Left ventricle myocardium superior (tissue), 1 donor: ENCODE measurements around the gene GAREM1. TPM values are rescaled to one million over a fixed set of nuclear protein-coding genes. Genes with fewer than 3 reads are reported as not detected.
"Not testable (repeated sequence)": the region's sequence is repeated elsewhere in the genome, so short reads cannot be mapped to it uniquely, and the experiment has no call there.

Source experiments
- ATAC-seq: fragments of 200-7000 bp; cut with Tn5 transposase; one replicate; pipeline ENCODE4 v1.9.1; 2020; ENCODE audit warnings: mild to moderate bottlenecking, moderate library complexity
- DNase-seq: peaks from one replicate; pipeline ENCODE4 v3.0.0-alpha.2; 2020
- intact Hi-C: fragments of 100-400 bp; cut with micrococcal nuclease; formaldehyde crosslinking; loops from one replicate; pipeline ENCODE4 v1.11.0; 2022
- total RNA-seq: library from RNA; stranded (reverse); fragmentation: NEBNext Ultra II Directional; extraction: Animal tissue kit (Norgen Biotek cat#: 25700); gene quantifications from one replicate; pipeline ENCODE4 v1.2.1, GENCODE V29; 2021
- donor health status: DM: no; HTN: yes; CAD: no; lungs with severe emphysema.

GAREM1 gene
- total RNA-seq, 1 donor from 2014 or later = 20.8 TPM

- peak; percentile 81 for ATAC-seq
- intact Hi-C loops = loop anchor here (10.0 kb wide), 1 partner anchor 115 kb away; no protein-coding TSS in a partner anchor
- peak; percentile 40 for DNase-seq
Measured at GRCh38 chr18:32349728-32350395, 120.8 kb downstream of the GAREM1 start.

GRCh38 chr18:32346671-32347070 is 124.0 kb downstream of the GAREM1 start:
- DNase-seq (no peak), ATAC-seq (peak; percentile 60)
- intact Hi-C loops = no loop called here

- DNase-seq (peak; percentile 30), ATAC-seq (no peak)
- intact Hi-C loops = no loop called here
Measured at GRCh38 chr18:32343634-32344033, 127.0 kb downstream of the GAREM1 start.

- DNase-seq, intact Hi-C loops, ATAC-seq: not testable (repeated sequence)
Measured at GRCh38 chr18:32341112-32341511, 129.6 kb downstream of the GAREM1 start.

- ATAC-seq (no peak), DNase-seq (no peak)
- intact Hi-C loops = no loop called here
Measured at GRCh38 chr18:32339045-32339444, 131.6 kb downstream of the GAREM1 start.

DNA sequence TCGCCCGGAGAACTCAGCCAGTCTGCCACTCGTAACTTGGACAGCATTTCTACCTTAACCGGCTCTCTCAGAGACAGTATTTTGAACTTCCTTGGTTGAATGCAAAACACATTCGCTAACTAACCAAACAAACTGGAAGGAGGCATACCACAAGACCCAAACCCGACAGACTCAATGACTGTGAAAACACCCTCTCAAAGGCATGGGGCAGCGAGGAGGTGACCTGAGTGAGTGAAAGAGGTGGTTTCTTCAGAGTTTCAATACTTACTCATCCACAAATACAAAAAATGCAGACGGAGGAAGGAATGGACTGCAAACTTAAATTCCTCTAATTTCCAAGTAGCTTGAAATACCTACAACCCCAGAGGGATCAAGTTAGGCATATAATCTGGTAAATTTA is 132.9 kb downstream of the GAREM1 start:
- no peak for ATAC-seq
- intact Hi-C loops = no loop called here
- DNase-seq = no peak

DNA sequence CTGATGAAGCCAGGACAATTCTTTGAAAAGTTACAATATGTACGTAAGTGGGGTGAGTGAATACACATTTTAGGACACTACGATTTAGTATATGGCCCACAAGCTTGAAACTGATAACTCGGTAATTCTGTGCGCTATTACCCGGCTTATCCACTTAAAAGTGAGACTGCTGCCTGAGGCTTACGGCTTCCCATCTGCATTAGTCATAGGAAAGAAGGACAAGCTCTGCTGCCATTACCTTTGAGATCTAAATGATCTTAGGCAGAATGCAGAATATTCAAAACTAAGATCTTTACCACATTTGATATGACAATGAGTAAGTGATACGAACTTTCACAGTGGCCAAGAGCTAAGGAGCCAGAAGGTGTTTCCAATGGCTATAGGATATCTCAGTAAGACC is 133.3 kb downstream of the GAREM1 start:
- intact Hi-C loops = no loop called here
- no peak for ATAC-seq
- DNase-seq = no peak

- intact Hi-C loops = no loop called here
- ATAC-seq = no peak
- no peak for DNase-seq
Measured at GRCh38 chr18:32335228-32335627, 135.5 kb downstream of the GAREM1 start.

- ATAC-seq (peak; percentile 76), DNase-seq (no peak)
- intact Hi-C loops = no loop called here
Measured at GRCh38 chr18:32333781-32334180, 136.9 kb downstream of the GAREM1 start.

DNA sequence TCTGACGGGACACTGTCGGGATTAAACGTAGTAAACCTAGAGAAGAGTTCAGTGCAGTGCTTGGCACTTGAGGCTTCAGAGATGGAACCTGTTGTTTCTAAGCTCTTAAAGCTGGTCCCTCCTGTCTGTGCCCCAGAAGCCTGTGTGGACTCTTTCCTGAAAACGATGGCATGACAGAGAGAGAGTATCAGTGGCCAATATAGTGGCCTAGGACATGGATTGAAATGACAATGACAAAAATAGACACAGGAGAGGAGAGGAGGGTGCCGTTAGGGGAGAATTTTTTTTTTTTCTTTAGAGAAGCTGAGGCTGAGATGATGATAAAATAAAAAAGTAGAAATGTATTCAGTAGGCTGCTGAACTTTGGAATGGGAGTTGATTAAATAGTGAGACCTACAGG is 138.0 kb downstream of the GAREM1 start:
- DNase-seq = no peak
- intact Hi-C loops = no loop called here
- peak; percentile 49 for ATAC-seq

DNA sequence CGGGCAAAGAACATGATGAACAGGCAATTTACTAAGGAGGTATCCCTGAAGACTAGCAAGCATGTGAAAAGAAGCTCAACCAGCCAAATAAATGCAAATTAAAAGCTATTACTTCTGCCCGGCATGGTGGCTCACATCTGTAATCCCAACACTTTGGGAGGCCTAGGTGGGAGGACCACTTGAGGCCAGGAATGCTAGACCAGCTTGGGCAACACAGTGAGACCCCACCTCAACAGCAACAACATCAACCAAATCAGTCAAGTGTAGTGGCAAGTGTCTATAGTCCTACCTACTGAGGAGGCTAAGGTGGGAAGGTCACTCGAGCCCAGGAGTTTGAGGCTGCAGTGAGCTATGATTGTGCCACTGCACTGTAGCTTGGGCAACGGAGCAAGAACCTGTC is 141.7 kb downstream of the GAREM1 start:
- no peak for DNase-seq
- no peak for ATAC-seq
- intact Hi-C loops = no loop called here

GRCh38 chr18:32328379-32328778 is 142.3 kb downstream of the GAREM1 start:
- DNase-seq (no peak), ATAC-seq (no peak)
- intact Hi-C loops = no loop called here

- ATAC-seq (peak; percentile 41), DNase-seq (no peak)
- intact Hi-C loops = no loop called here
Measured at GRCh38 chr18:32326450-32327308, 144.0 kb downstream of the GAREM1 start.

GRCh38 chr18:32324181-32324580 is 146.5 kb downstream of the GAREM1 start:
- intact Hi-C loops = no loop called here
- no peak for DNase-seq
- peak; percentile 91 for ATAC-seq

DNA sequence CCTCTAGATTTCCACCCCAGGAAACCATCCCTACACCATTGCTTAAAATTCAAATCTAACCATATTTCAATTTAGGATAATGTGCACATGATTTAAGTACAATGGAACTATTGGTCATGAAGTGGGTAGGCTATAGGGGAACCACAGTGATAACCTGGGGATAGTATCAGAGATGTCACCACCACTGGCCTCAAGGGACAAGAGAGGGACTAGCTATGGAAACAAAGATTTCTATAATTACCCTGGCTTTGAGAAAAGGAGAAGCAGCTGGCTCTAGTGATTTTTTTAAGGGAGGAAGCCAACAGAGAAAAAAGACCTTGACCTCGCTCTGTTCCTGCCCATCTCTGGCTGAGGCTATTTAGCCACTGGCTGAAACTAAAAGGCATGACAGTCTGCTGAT is 148.9 kb downstream of the GAREM1 start:
- no peak for ATAC-seq
- intact Hi-C loops = no loop called here

DNA sequence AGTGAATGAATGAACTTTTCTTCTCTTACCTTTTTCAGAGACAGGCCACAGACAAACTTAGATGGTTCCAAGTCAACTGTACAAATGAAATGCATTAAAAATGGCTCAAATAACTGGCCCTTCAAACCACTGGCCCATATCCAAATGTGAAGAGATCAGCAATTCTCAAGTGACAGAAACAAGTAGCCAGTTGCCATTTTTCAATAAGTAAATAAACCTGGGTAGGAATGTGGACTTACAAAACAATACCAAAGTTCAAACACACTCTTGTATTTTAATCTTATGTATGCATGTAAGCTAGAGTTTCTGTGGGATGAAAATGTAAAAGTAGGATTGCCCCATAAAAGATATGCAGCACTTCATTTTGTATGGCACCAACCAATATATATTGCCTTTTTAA is 151.6 kb downstream of the GAREM1 start:
- DNase-seq = no peak
- intact Hi-C loops = no loop called here
- ATAC-seq = no peak

More for the DNA sequence above, 148.9 kb downstream of the GAREM1 start:
- DNase-seq = no peak

DNA sequence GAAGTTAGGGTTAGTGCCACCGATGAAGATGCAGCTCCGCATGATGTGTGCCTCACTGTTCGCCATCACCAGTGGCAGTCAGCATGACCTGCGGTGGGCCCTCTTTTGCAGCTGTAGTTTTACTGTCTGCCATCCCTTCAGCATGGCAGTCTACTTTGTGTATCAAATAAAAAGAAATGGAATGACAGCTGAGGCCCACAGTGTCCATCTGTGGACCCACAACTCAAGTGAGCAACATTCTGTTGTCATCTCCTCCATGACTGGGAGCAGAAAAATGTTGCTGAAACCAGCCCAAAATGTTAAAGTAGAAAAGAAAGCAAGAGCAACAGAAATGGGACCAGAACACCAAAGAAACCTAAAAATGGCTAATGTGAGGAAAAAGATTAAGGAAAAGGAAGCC is 152.1 kb downstream of the GAREM1 start:
- no peak for ATAC-seq
- no peak for DNase-seq
- intact Hi-C loops = no loop called here

DNA sequence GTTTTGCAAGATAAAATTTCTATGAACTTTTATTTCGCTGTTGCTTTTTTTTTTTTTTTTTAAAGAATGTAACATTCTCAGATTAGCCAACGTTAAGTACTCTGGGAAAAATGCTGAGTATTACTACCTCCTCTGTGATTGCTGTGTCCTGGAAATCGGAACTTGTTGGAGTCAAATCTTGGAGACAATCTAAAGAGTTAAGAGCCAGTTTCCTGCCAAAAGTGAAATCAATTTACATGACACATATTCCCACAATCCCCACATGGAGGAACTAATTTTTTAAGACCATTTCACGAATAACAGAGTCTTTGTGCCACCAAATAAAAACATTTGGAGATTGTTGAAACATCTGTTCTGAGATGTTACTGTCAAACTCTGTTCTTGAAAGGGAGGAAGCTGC is 153.0 kb downstream of the GAREM1 start:
- DNase-seq (no peak), ATAC-seq (peak; percentile 56)
- intact Hi-C loops = no loop called here

- intact Hi-C loops = no loop called here
- no peak for DNase-seq
- ATAC-seq = no peak
Measured at GRCh38 chr18:32315881-32316280, 154.8 kb downstream of the GAREM1 start.

- intact Hi-C loops = no loop called here
- no peak for ATAC-seq
- DNase-seq = no peak
Measured at GRCh38 chr18:32310774-32311173, 159.9 kb downstream of the GAREM1 start.

DNA sequence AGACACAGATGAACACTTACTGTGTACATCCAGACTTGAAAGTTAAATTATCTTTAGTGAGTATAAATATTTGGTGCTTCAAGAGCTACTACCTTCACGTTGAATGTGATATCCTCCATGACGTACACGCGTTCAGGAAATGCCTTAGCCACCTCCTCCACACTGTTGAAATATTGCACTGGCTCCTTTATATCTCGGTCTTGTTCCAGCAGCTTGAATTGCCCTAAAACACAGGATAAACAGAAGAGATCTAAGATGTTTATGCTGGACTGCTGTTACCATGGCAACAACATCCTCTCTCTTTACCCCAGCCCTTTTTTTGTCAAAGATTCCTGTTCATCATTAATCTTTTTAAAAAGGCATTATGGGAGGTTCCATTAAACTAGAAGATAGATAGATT is 160.6 kb downstream of the GAREM1 start:
- DNase-seq (no peak), ATAC-seq (peak; percentile 45)
- intact Hi-C loops = no loop called here
